Thyroid gland (tissue), 4 donors: ENCODE data around the gene C12orf56. TPM values are rescaled to one million over a fixed set of nuclear protein-coding genes. Genes with fewer than 3 reads are reported as not detected.
"Not testable (repeated sequence)": the region's sequence is repeated elsewhere in the genome, so short reads cannot be mapped to it uniquely, and the experiment has no call there.

Source experiments
- DNase-seq, 2 donors: peaks; one replicate each; pipeline ENCODE4 v3.0.0-alpha.2; 2019
- H3K27ac ChIP-seq, 3 donors: fragments of 200-600 bp; sonication (generic); 1 replicate in 2 of 3; 2 replicates in 1 of 3; pipeline ENCODE4 v1.5.1; 2016 to 2019; ENCODE audit warnings: mild to moderate bottlenecking in 1 of 3, moderate library complexity in 1 of 3
- H3K27me3 ChIP-seq: fragments of 200-600 bp; sonication (generic); one replicate; pipeline ENCODE4 v1.5.1; 2019
- H3K36me3 ChIP-seq, 2 donors: fragments of 200-600 bp; sonication (generic); one replicate each; pipeline ENCODE4 v1.5.1; 2016 to 2019
- H3K4me1 ChIP-seq, 2 donors: fragments of 200-600 bp; sonication (generic); one replicate each; pipeline ENCODE4 v1.5.1; 2017 to 2019
- H3K4me3 ChIP-seq, 3 donors: fragments of 200-600 bp; sonication (generic); replicated peaks in 1 of 3; 1 replicate in 2 of 3; 2 replicates in 1 of 3; pipeline ENCODE4 v1.5.1; 2016; ENCODE audit warnings: mild to moderate bottlenecking in 1 of 3
- H3K9me3 ChIP-seq: fragments of 200-600 bp; sonication (generic); one replicate; pipeline ENCODE4 v1.5.1; 2017
- POLR2A ChIP-seq, 2 donors: fragments of 450-650 bp; IDR thresholded peaks; one replicate each; pipeline ENCODE4 v1.6.1; 2017; ENCODE audit warnings: antibody characterized with exemption in 2 of 2, mild to moderate bottlenecking in 2 of 2, moderate library complexity in 1 of 2
- WGBS, 2 donors: methylation state at CpG; one replicate each; pipeline ENCODE4 v1.1.5; 2017; 5-methylcytosine and 5-hydroxymethylcytosine counted together
- intact Hi-C: fragments of 100-400 bp; cut with DNase I; formaldehyde crosslinking; loops from one replicate; pipeline ENCODE4 v1.15.1; 2023
- total RNA-seq, 4 donors: library from RNA; depleted of rRNA; stranded (reverse); fragments of >200 nt; gene quantifications; one replicate each; pipeline ENCODE4 v1.2.3, GENCODE V29; 2016
- TF ChIP-seq, protein P1 (sequence below), 6 experiments: fragments of 200-600 bp in 3 of 6; fragments of 450-650 bp in 3 of 6; sonication (generic) in 3 of 6; IDR thresholded peaks; one replicate each; pipeline ENCODE4 v1.5.1; 2016 to 2019; ENCODE audit warnings: antibody characterized with exemption in 6 of 6, mild to moderate bottlenecking in 2 of 6, inconsistent platforms in 1 of 6, moderate library complexity in 1 of 6

Gene C12orf56
- total RNA-seq, 4 donors from 2014 or later: not detected

DNA sequence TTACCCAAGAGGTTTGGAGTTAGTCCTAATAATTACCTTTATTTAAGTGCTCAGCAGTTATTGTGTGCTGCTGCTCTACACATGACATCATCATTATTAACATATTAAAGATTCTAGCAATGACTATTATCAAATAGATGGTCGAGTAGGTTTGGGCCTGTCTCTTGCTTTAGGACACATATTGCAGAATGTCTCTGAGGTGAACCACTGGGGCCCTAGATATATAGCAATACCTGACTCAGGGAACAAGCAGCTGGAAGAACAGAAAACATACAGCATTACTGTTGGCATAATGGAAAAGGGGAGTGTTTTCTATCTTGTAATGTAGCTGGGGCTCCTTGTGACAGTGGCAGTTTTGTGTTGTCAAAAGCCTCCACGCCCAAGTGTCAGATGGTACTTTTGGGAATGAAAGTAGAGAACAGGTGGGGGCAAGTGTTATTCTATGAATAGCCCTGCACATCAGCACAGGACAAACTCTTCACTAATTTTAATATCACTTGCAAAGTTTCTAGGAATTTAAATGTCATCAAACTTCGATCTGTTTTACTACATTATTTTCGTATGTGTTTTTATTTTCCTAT is 54.6 kb downstream of the C12orf56 start:
- Histone ChIP-seq H3K36me3 (no peaks in the 10 kb centered on the region), H3K9me3 (no peaks in the 10 kb centered on the region), H3K27ac (no peak overlapping the region), H3K27me3 (no peaks in the 10 kb centered on the region), H3K4me1 (no peaks in the 10 kb centered on the region), H3K4me3 (no peak overlapping the region)
- WGBS, 2 donors: 87 to 95% methylated on average over 4 of the region's 4 CpGs
- no peak for DNase-seq
- TF ChIP-seq, protein P1, sequence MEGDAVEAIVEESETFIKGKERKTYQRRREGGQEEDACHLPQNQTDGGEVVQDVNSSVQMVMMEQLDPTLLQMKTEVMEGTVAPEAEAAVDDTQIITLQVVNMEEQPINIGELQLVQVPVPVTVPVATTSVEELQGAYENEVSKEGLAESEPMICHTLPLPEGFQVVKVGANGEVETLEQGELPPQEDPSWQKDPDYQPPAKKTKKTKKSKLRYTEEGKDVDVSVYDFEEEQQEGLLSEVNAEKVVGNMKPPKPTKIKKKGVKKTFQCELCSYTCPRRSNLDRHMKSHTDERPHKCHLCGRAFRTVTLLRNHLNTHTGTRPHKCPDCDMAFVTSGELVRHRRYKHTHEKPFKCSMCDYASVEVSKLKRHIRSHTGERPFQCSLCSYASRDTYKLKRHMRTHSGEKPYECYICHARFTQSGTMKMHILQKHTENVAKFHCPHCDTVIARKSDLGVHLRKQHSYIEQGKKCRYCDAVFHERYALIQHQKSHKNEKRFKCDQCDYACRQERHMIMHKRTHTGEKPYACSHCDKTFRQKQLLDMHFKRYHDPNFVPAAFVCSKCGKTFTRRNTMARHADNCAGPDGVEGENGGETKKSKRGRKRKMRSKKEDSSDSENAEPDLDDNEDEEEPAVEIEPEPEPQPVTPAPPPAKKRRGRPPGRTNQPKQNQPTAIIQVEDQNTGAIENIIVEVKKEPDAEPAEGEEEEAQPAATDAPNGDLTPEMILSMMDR (IDR thresholded peaks at IDR 0.05): no peak
- TF ChIP-seq POLR2A (IDR thresholded peaks at IDR 0.05): no peak
- intact Hi-C loops: no loop called here

DNA sequence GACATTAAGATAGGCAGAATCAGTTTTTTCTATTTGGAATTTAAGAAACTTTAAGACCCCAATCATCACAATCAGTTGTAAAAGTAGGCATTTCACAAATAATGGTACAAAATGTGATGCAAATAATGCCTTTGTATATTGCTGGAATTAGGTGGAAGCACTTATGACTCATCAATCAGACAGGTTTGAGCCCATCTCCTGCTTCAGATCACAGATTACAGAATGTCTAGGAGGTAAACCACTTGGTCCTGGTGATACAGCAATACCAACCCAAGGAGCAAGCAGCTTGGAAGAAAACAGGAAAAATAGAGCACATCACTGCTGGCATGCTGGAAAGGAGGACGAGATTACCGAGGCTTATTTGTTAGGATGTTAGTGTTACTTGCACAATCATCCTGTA is 57.6 kb downstream of the C12orf56 start:
- no peaks in the 10 kb centered on the region for H3K27me3 ChIP-seq
- H3K36me3 ChIP-seq: no peaks in the 10 kb centered on the region
- no peaks in the 10 kb centered on the region for H3K4me1 ChIP-seq
- 89 to 91% methylated on average over 2 of the region's 2 CpGs for WGBS, 2 donors
- intact Hi-C loops: no loop called here
- H3K9me3 ChIP-seq: no peaks in the 10 kb centered on the region
- DNase-seq: no peak
- no peak overlapping the region for H3K27ac ChIP-seq
- TF ChIP-seq POLR2A (IDR thresholded peaks at IDR 0.05): no peak
- TF ChIP-seq, protein P1 (IDR thresholded peaks at IDR 0.05): no peak
- no peak overlapping the region for H3K4me3 ChIP-seq

DNA sequence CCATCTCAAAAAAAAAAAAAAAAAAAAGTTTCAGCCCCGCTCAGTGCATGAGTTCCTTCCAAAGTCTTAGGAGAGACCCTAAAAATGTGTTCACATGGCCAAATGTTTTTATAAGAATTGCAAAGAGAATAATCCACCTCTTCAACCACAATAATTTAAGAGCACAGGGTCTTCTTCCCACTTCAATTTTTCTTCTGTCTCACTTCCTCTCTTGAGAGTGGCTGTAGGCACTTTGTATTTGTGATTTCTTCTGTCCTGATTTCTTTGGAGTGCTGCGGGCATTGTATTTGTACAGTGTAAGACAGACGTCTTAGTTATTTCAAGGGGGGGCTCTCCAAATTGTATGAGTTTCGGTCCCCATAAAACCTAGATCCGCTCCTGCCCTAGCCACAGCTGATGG is 58.3 kb downstream of the C12orf56 start:
- DNase-seq: no peak
- H3K27me3 ChIP-seq: no peaks in the 10 kb centered on the region
- no peaks in the 10 kb centered on the region for H3K4me1 ChIP-seq
- no peak overlapping the region for H3K4me3 ChIP-seq
- H3K9me3 ChIP-seq: no peaks in the 10 kb centered on the region
- no peaks in the 10 kb centered on the region for H3K36me3 ChIP-seq
- no peak for TF ChIP-seq POLR2A (IDR thresholded peaks at IDR 0.05)
- TF ChIP-seq, protein P1 (IDR thresholded peaks at IDR 0.05): no peak
- no peak overlapping the region for H3K27ac ChIP-seq
- intact Hi-C loops: no loop called here
- 85 to 86% methylated on average over 5 of the region's 5 CpGs for WGBS, 2 donors

DNA sequence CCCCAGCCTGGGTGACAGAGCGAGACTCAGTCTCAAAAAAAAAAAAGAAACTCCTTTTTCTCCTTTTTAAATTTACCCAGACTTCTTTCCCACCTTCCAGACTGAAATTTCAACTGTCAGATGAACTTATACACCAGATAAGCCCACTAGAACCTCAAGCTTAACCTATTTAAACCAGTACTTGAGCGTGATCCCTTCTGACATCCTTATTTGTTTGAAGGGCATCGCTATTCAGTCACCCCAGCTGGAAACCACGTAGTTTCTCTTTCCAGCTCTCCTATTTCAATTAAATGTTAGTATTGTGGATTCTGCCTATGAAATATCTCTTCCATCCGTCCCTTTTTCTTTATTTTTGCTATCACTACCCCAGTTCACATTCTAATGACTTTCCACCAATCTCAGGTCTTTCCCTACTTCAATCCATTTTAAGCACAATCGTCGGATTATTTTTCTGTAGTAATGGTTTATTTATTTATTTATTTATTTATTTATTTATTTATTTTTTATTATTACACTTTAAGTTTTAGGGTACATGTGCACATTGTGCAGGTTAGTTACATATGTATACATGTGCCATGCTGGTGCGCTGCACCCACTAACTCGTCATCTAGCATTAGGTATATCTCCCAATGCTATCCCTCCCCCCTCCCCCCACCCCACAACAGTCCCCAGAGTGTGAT is 61.4 kb downstream of the C12orf56 start:
- H3K4me3 ChIP-seq, intact Hi-C loops, H3K36me3 ChIP-seq, H3K27ac ChIP-seq, H3K9me3 ChIP-seq, H3K4me1 ChIP-seq, DNase-seq, H3K27me3 ChIP-seq: not testable (repeated sequence)
- WGBS, 2 donors: 95 to 96% methylated on average over 9 of the region's 9 CpGs

DNA sequence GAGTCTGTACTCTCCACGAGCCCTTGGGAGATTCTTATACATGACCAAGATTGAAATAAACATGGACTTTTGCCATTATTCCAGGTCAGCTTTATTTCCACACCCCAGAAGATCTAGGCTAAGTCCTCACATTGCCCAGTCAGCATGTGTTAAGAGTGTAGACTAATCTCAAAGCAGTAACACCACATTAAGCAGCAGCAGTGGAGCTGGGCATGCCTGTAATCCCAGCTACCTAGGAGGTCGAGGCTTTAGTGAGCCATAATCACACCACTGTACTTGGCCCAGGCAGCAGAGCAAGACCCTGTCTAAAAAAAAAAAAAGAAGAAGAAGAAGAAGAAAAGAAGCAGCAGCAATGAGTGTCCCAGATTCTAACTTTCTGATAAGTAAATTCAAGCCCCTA is 65.5 kb downstream of the C12orf56 start:
- no peak for DNase-seq
- no peaks in the 10 kb centered on the region for H3K4me1 ChIP-seq
- no peaks in the 10 kb centered on the region for H3K9me3 ChIP-seq
- TF ChIP-seq, protein P1 (IDR thresholded peaks at IDR 0.05): no peak
- no peak for TF ChIP-seq POLR2A (IDR thresholded peaks at IDR 0.05)
- intact Hi-C loops: no loop called here
- H3K27ac ChIP-seq: no peak overlapping the region
- H3K27me3 ChIP-seq: no peaks in the 10 kb centered on the region
- H3K36me3 ChIP-seq: no peaks in the 10 kb centered on the region
- WGBS, 2 donors: 86 to 89% methylated on average over 2 of the region's 2 CpGs
- no peak overlapping the region for H3K4me3 ChIP-seq
